HCT116 (cell line): Measurements from ENCODE around the gene XPOT. TPM values are rescaled to one million over a fixed set of nuclear protein-coding genes. Genes with fewer than 3 reads are reported as not detected.

ENCODE experiments used
- ATAC-seq: fragments of 200-7000 bp; cut with Tn5 transposase; 2 replicates; pipeline ENCODE4 v1.9.1; 2020; ENCODE audit warnings: mild to moderate bottlenecking, moderate library complexity
- BruUV-seq: library from RNA; stranded (reverse); fragments of 400-500 nt; replicated peaks from 2 replicates; lab custom pipeline; 2021; lab: Mats Ljungman, UMichigan
- CTCF ChIA-PET: fragments of 300-600 bp; sonication (Branson Sonifier 250); formaldehyde crosslinking; loops from one replicate; lab custom pipeline; 2021; ENCODE audit warnings: antibody characterized with exemption; lab: Charles Lee
- POLR2A ChIA-PET: fragments of 300-600, 350-600 bp; sonication (Branson Sonifier 250); formaldehyde crosslinking; loops from one replicate; lab custom pipeline; 2021; ENCODE audit warnings: antibody characterized with exemption; lab: Charles Lee
- RAD21 ChIA-PET, 2 experiments: fragments of 300-600 bp; sonication (Branson Sonifier 250); formaldehyde crosslinking; loops; one replicate each; lab custom pipeline; 2023; ENCODE audit warnings: low total read pairs in 2 of 2; ENCODE audit not compliant: uncharacterized antibody in 2 of 2, unreplicated experiment in 2 of 2, low non-redundant PET in 1 of 2; lab: Charles Lee
- DNase-seq: peaks from one replicate; pipeline ENCODE4 v3.0.0-alpha.2; 2010; ENCODE audit warnings: low read depth, low spot score
- H2AFZ ChIP-seq: fragments of 200-600 bp; shearing (Covaris generic), sonication (generic); 2 replicates; pipeline ENCODE4 v1.6.1; 2017; ENCODE audit warnings: low read depth, mixed run types, mixed read lengths, antibody characterized with exemption, low read length; ENCODE audit not compliant: poor library complexity, severe bottlenecking
- H3K27ac ChIP-seq: 2 replicates; pipeline ENCODE4 v1.5.1; 2012; ENCODE audit warnings: low read depth, low read length
- H3K27me3 ChIP-seq: fragments of 200-600 bp; sonication (generic); 2 replicates; pipeline ENCODE4 v1.6.1; 2016; ENCODE audit warnings: mixed run types, low read length, mixed read lengths; ENCODE audit not compliant: insufficient read depth
- H3K36me3 ChIP-seq, 2 experiments: fragments of 200-500 bp in 1 of 2; fragments of 200-600 bp in 1 of 2; sonication (Bioruptor generic) in 1 of 2; sonication (generic) in 1 of 2; 2 replicates each; pipeline versions ENCODE4 v1.5.1 to v1.6.1; 2014 to 2016; ENCODE audit warnings: low read length in 2 of 2, inconsistent platforms in 1 of 2, mixed read lengths in 1 of 2, mixed run types in 1 of 2; ENCODE audit not compliant: insufficient read depth in 2 of 2, control insufficient read depth in 1 of 2
- H3K4me1 ChIP-seq, 2 experiments: fragments of 200-600 bp in 1 of 2; sonication (generic) in 1 of 2; 2 replicates each; pipeline versions ENCODE4 v1.5.1 to v1.6.1; 2012 to 2017; ENCODE audit warnings: low read length in 2 of 2, inconsistent platforms in 1 of 2, mild to moderate bottlenecking in 1 of 2, mixed read lengths in 1 of 2, mixed run types in 1 of 2, moderate library complexity in 1 of 2; ENCODE audit not compliant: insufficient read depth in 2 of 2, control insufficient read depth in 1 of 2
- H3K4me2 ChIP-seq: fragments of 200-600 bp; sonication (generic); 2 replicates; pipeline ENCODE4 v1.6.1; 2017; ENCODE audit warnings: mixed run types, low read length, mixed read lengths
- H3K4me3 ChIP-seq, 2 experiments: fragments of 200-600 bp in 1 of 2; sonication (generic) in 1 of 2; replicated peaks in 1 of 2; 2 replicates each; pipeline ENCODE4 v1.5.1; 2011 to 2016; ENCODE audit warnings: low read length in 2 of 2, control low read depth in 1 of 2, low read depth in 1 of 2, mild to moderate bottlenecking in 1 of 2, mixed read lengths in 1 of 2, mixed run types in 1 of 2
- H3K79me2 ChIP-seq: fragments of 200-600 bp; sonication (generic); 2 replicates; pipeline ENCODE4 v1.6.1; 2017; ENCODE audit warnings: mild to moderate bottlenecking, mixed run types, low read length, moderate library complexity, mixed read lengths; ENCODE audit not compliant: insufficient read depth
- H3K9ac ChIP-seq: fragments of 200-600 bp; sonication (generic); 2 replicates; pipeline ENCODE4 v1.6.1; 2016; ENCODE audit warnings: low read length, mixed read lengths
- H3K9me2 ChIP-seq: fragments of 200-600 bp; sonication (generic), shearing (Covaris generic); 2 replicates; pipeline ENCODE4 v1.6.1; 2017; ENCODE audit warnings: mixed run types, mild to moderate bottlenecking, moderate library complexity; ENCODE audit not compliant: insufficient read depth
- H3K9me3 ChIP-seq, 2 experiments: fragments of 200-500 bp in 1 of 2; fragments of 200-600 bp in 1 of 2; sonication (Bioruptor generic) in 1 of 2; sonication (generic) in 1 of 2; 2 replicates each; pipeline ENCODE4 v1.6.1; 2014 to 2017; ENCODE audit warnings: low read length in 2 of 2, mixed read lengths in 2 of 2, inconsistent platforms in 1 of 2, low read depth in 1 of 2, mild to moderate bottlenecking in 1 of 2, mixed run types in 1 of 2, moderate library complexity in 1 of 2; ENCODE audit not compliant: control insufficient read depth in 1 of 2, insufficient read depth in 1 of 2
- H4K20me1 ChIP-seq: fragments of 200-600 bp; sonication (generic), shearing (Covaris generic); 2 replicates; pipeline ENCODE4 v1.6.1; 2017; ENCODE audit warnings: mixed run types, mild to moderate bottlenecking, moderate library complexity; ENCODE audit not compliant: insufficient read depth
- CEBPB ChIP-seq: IDR thresholded peaks from 2 replicates; pipeline ENCODE4 v1.6.1; 2012; ENCODE audit warnings: low read depth
- EZH2phosphoT487 ChIP-seq: fragments of 200-600 bp; IDR thresholded peaks from 2 replicates; pipeline ENCODE4 v1.6.1; 2018; ENCODE audit warnings: antibody characterized with exemption, borderline replicate concordance
- POLR2AphosphoS5 ChIP-seq: IDR thresholded peaks from 2 replicates; pipeline ENCODE4 v1.6.1; 2011; ENCODE audit warnings: mild to moderate bottlenecking, low read depth, low read length, moderate library complexity
- RAD21 ChIP-seq: IDR thresholded peaks from 2 replicates; pipeline ENCODE4 v1.6.1; 2012; ENCODE audit warnings: low read depth, mild to moderate bottlenecking
- SRF ChIP-seq: IDR thresholded peaks from 2 replicates; pipeline ENCODE4 v1.6.1; 2012; ENCODE audit warnings: low read depth
- intact Hi-C: fragments of 100-400 bp; cut with micrococcal nuclease; formaldehyde crosslinking; loops from 2 replicates; pipeline ENCODE4 v1.10.0; 2022
- total RNA-seq: library from RNA; stranded (reverse); gene quantifications from one replicate; pipeline ENCODE4 v1.2.1, GENCODE V29; 2021; ENCODE audit not compliant: unreplicated experiment
- TF ChIP-seq, protein P1 (sequence below): IDR thresholded peaks from 2 replicates; pipeline ENCODE4 v1.6.1; 2011; ENCODE audit warnings: mild to moderate bottlenecking, low read length, moderate library complexity; ENCODE audit not compliant: insufficient replicate concordance; ENCODE audit errors: extremely low read depth

The XPOT gene
- total RNA-seq, 1 experiment from 2014 or later = 120 TPM

DNA sequence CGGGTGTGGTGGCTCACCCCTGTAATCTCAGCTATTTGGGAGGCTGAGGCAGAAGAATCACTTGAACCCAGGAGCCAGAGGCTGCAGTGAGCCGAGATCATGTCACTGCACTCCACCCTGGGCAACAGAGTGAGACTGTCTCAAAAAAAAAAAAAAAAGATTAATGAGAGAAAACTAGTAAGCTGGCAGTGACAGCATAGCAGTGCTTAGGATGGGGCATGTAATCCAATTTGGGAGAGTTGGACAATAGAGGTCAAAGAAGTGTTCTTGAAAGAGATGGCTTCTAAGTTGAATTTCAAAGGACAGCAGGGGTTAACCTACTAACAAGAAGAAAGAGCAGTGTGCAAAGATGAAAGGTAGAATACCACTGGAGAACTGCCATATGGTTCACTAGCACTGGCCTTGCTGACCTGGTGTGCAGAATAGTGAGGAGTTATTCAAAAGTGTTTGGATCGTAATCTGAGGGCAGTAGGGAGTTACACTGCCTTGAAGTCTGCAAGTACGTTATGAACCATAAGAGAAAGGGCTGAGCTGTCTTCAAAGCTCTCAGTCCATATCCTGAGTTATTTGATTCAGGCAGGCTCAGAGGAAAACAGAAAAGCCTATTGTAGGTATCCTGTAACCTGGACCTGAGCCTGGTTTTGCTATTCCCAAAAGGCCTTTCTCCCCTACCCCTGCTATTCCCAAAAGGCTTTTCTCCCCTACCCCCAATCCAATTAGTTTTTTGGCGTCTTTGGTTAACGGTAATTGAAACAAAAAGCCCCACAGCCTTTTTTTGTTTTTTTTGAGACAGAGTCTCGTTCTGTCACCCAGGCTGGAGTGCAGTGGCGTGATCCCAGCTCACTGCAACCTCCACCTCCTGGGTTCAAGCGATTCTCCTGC is 3.4 kb downstream of the XPOT start:
- Histone ChIP-seq H4K20me1 (peaks cover 8% of the 10 kb centered on the region; the same call in 1 of the 2 replicates), H3K36me3 (peaks cover 20 to 29% of the 10 kb centered on the region in 2 experiments; a peak in 3 of 4 replicates), H3K79me2 (peaks cover 73% of the 10 kb centered on the region), H3K4me1 (peaks cover 0 to 20% of the 10 kb centered on the region in 2 experiments; a peak in 1 of 4 replicates), H3K4me2 (no peak overlapping the region), H2AFZ (no peak overlapping the region), H3K27me3 (no peaks in the 10 kb centered on the region), H3K9me2 (no peaks in the 10 kb centered on the region), H3K9ac (no peak overlapping the region), H3K9me3 (no peaks in the 10 kb centered on the region), H3K4me3 (no peak overlapping the region), H3K27ac (no peak overlapping the region)
- BruUV-seq = no TSS peak
- TF ChIP-seq SRF (no peak), RAD21 (no peak), POLR2AphosphoS5 (peak; percentile 50), CEBPB (no peak)
- TF ChIP-seq, protein P1, sequence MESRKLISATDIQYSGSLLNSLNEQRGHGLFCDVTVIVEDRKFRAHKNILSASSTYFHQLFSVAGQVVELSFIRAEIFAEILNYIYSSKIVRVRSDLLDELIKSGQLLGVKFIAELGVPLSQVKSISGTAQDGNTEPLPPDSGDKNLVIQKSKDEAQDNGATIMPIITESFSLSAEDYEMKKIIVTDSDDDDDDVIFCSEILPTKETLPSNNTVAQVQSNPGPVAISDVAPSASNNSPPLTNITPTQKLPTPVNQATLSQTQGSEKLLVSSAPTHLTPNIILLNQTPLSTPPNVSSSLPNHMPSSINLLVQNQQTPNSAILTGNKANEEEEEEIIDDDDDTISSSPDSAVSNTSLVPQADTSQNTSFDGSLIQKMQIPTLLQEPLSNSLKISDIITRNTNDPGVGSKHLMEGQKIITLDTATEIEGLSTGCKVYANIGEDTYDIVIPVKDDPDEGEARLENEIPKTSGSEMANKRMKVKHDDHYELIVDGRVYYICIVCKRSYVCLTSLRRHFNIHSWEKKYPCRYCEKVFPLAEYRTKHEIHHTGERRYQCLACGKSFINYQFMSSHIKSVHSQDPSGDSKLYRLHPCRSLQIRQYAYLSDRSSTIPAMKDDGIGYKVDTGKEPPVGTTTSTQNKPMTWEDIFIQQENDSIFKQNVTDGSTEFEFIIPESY = no peak
- RAD21 ChIA-PET = no interaction called here
- CTCF ChIA-PET = no interaction called here
- POLR2A ChIA-PET = no interaction called here
- ATAC-seq (no peak), DNase-seq (no peak)
- intact Hi-C loops = loop anchor here (5.0 kb wide), 1 partner anchor 565 kb away; the partner anchor contains the start of gene SRGAP1

DNA sequence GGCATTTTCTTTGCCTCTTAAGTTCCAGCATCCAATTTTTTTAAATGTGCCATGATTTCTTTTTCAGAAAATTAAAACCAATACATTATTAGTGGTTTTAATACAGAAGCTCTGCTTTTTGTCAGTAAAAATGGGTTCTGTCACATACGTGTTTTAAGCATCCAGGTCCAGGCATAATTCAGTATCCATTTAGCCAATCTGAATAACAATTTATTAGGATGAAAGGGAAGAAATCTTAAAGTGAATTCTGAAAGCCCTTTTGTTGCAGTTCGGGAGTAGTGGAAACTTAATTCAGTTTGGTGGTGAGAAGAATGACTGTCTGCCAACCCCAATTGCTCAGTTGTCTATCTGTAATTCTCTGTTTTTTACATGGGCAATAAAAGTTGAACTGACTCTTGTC is 7.2 kb downstream of the XPOT start:
- H3K9me3 ChIP-seq = no peaks in the 10 kb centered on the region
- RAD21 ChIA-PET = no interaction called here
- DNase-seq (no peak), ATAC-seq (no peak)
- no peak overlapping the region for H3K4me2 ChIP-seq
- peaks cover 50 to 63% of the 10 kb centered on the region in 2 experiments; a peak in 3 of 4 replicates for H3K36me3 ChIP-seq
- no TSS peak for BruUV-seq
- TF ChIP-seq SRF = no peak
- TF ChIP-seq EZH2phosphoT487 = no peak
- TF ChIP-seq CEBPB = no peak
- H3K27ac ChIP-seq = no peak overlapping the region
- H3K4me3 ChIP-seq = no peak overlapping the region
- POLR2A ChIA-PET = no interaction called here
- H2AFZ ChIP-seq = no peak overlapping the region
- H3K79me2 ChIP-seq = peaks cover 73% of the 10 kb centered on the region
- CTCF ChIA-PET = no interaction called here
- H3K9ac ChIP-seq = no peak overlapping the region
- 0 out of 4 replicates have a peak, but pooled peaks cover 0 to 5% of the 10 kb centered on the region in 2 experiments for H3K4me1 ChIP-seq
- H3K27me3 ChIP-seq = no peaks in the 10 kb centered on the region
- intact Hi-C loops = loop anchor here (5.0 kb wide), 1 partner anchor 36 kb away; no protein-coding TSS in a partner anchor
- no peaks in the 10 kb centered on the region for H3K9me2 ChIP-seq
- peaks cover 14% of the 10 kb centered on the region; the same call in 1 of the 2 replicates for H4K20me1 ChIP-seq
